Measurements from ENCODE around the gene ACYP2.

ACYP2 gene

DNA sequence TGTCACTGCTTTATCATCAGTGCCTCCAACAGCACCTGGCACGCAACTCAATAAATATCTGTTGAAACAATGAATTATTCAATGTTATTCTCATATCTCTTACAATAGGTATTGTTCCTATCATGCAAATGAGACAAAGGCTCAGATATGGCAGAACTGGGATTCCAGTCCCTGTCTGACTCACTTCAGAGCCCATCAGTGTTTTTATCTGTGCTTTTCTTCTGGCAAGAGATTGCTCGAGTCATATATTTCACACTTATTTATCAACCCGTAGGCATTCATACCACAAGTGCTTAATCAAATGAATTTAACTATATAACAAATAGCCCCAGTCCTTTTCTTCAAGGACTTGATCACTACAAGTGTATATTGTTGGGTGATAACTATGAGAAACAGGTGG, 217.0 kb downstream of the ACYP2 start:
- H3K9me3 ChIP-seq (ENCODE audit: insufficient read depth, low read length, severe bottlenecking): no peaks in the 10 kb centered on the region
- H3K4me1 ChIP-seq (ENCODE audit: insufficient read depth, low read length): peaks cover 20% of the 10 kb centered on the region
- H3K4me2 ChIP-seq (ENCODE audit: insufficient read depth, low read length): no peak overlapping the region
- H3K27me3 ChIP-seq (ENCODE audit: insufficient read depth, low read length, poor library complexity): no peaks in the 10 kb centered on the region
- H3K27ac ChIP-seq (ENCODE audit: low read length): no peak overlapping the region
- H3K79me2 ChIP-seq (ENCODE audit: insufficient read depth, low read length): no peaks in the 10 kb centered on the region
- no peaks in the 10 kb centered on the region for H3K36me3 ChIP-seq (ENCODE audit: insufficient read depth, low read length)
- no peak for TF ChIP-seq EZH2 (IDR thresholded peaks at IDR 0.05; ENCODE audit: borderline replicate concordance, low read depth, low read length, severe bottlenecking)
- no peak for TF ChIP-seq CTCF (IDR thresholded peaks at IDR 0.05; ENCODE audit: borderline replicate concordance, extremely low read depth, low read length, poor library complexity, severe bottlenecking)
- DNase-seq: no peak
- H3K9ac ChIP-seq (ENCODE audit: low read depth, low read length): no peak overlapping the region
- H4K20me1 ChIP-seq (ENCODE audit: insufficient read depth, low read length): no peaks in the 10 kb centered on the region
- no peak overlapping the region for H3K4me3 ChIP-seq (ENCODE audit: low read depth in 1 of 2, low read length in 2 of 2)
- H2AFZ ChIP-seq (ENCODE audit: low read depth, low read length): no peak overlapping the region
- ATAC-seq (ENCODE audit: insufficient read depth, low read depth): no peak

DNA sequence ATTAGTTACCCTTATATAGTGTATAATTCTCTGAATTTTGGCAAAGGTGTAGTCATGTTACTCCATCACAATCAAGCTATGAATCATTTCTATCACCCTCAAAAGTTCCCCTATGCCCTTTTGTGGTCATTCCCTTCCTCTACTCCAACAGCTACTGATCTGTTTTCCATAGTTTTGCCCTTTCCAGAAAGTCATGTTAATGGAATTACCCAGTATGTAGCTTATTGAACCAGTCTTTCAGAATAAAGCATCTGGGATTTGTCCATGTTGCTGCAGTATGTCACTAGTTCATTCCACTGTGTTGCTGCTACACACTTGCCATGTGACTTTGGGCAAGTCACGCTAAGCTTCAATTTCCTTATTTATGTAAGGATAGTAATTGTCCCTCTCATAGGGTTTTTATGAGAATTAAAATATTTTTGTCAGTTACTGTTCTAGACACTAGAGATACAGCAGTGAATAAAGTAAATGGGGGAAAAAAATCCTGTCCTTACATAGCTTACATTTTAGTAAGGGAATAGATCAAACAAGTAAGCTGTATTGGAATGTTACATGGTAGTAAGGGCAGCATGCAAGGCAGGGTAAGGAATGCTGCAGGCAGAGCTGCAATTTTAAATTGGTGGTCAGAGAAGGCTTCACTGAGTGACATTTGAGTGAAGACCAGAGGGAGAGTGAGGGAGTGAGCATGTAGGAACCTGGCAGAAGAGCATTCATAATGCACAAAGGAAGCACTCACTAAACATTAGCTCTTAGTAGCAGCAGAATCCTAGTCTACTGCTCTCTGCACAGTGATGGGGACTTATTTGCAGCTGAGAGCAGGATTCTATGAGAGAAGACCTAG, 220.9 kb downstream of the ACYP2 start:
- Histone ChIP-seq H3K4me3 (ENCODE audit: low read depth in 1 of 2, low read length in 2 of 2) (no peak overlapping the region), H3K9me3 (ENCODE audit: insufficient read depth, low read length, severe bottlenecking) (no peaks in the 10 kb centered on the region), H3K36me3 (ENCODE audit: insufficient read depth, low read length) (no peaks in the 10 kb centered on the region), H2AFZ (ENCODE audit: low read depth, low read length) (no peak overlapping the region), H3K27me3 (ENCODE audit: insufficient read depth, low read length, poor library complexity) (peaks cover 3% of the 10 kb centered on the region), H3K9ac (ENCODE audit: low read depth, low read length) (no peak overlapping the region), H3K4me1 (ENCODE audit: insufficient read depth, low read length) (peaks cover 1% of the 10 kb centered on the region), H3K27ac (ENCODE audit: low read length) (no peak overlapping the region), H3K79me2 (ENCODE audit: insufficient read depth, low read length) (no peaks in the 10 kb centered on the region), H3K4me2 (ENCODE audit: insufficient read depth, low read length) (no peak overlapping the region), H4K20me1 (ENCODE audit: insufficient read depth, low read length) (no peaks in the 10 kb centered on the region)
- ATAC-seq (ENCODE audit: insufficient read depth, low read depth) (no peak), DNase-seq (no peak)
- TF ChIP-seq EZH2 (IDR thresholded peaks at IDR 0.05; ENCODE audit: borderline replicate concordance, low read depth, low read length, severe bottlenecking) (no peak), CTCF (IDR thresholded peaks at IDR 0.05; ENCODE audit: borderline replicate concordance, extremely low read depth, low read length, poor library complexity, severe bottlenecking) (no peak)

GRCh38 chr2:54336977-54337255, 221.5 kb downstream of the ACYP2 start:
- no peak overlapping the region for H3K4me2 ChIP-seq (ENCODE audit: insufficient read depth, low read length)
- no peak overlapping the region for H3K9ac ChIP-seq (ENCODE audit: low read depth, low read length)
- H4K20me1 ChIP-seq (ENCODE audit: insufficient read depth, low read length): no peaks in the 10 kb centered on the region
- no peaks in the 10 kb centered on the region for H3K79me2 ChIP-seq (ENCODE audit: insufficient read depth, low read length)
- DNase-seq (no peak), ATAC-seq (ENCODE audit: insufficient read depth, low read depth) (no peak)
- no peak overlapping the region for H3K27ac ChIP-seq (ENCODE audit: low read length)
- no peaks in the 10 kb centered on the region for H3K9me3 ChIP-seq (ENCODE audit: insufficient read depth, low read length, severe bottlenecking)
- no peaks in the 10 kb centered on the region for H3K4me1 ChIP-seq (ENCODE audit: insufficient read depth, low read length)
- peaks cover 4% of the 10 kb centered on the region for H3K27me3 ChIP-seq (ENCODE audit: insufficient read depth, low read length, poor library complexity)
- no peak overlapping the region for H3K4me3 ChIP-seq (ENCODE audit: low read depth in 1 of 2, low read length in 2 of 2)
- TF ChIP-seq CTCF (IDR thresholded peaks at IDR 0.05; ENCODE audit: borderline replicate concordance, extremely low read depth, low read length, poor library complexity, severe bottlenecking) (no peak), EZH2 (IDR thresholded peaks at IDR 0.05; ENCODE audit: borderline replicate concordance, low read depth, low read length, severe bottlenecking) (no peak)
- H2AFZ ChIP-seq (ENCODE audit: low read depth, low read length): no peak overlapping the region
- H3K36me3 ChIP-seq (ENCODE audit: insufficient read depth, low read length): no peaks in the 10 kb centered on the region

All from DND-41 (cell line).